Adrenal gland (tissue), 12 donors: Measurements from ENCODE around the gene WDFY4. TPM values are rescaled to one million over a fixed set of nuclear protein-coding genes. Genes with fewer than 3 reads are reported as not detected.

ENCODE experiments used
- DNase-seq, 7 donors: peaks; one replicate each; pipeline ENCODE4 v3.0.0-alpha.2; 2019 to 2020
- H3K27ac ChIP-seq, 5 donors: fragments of 200-600 bp; sonication (generic) in 4 of 5; 1 replicate in 3 of 5; 2 replicates in 2 of 5; pipeline versions ENCODE4 v1.5.1 to v1.8.0; 2016 to 2020; ENCODE audit warnings: mild to moderate bottlenecking in 1 of 5
- H3K27me3 ChIP-seq: fragments of 200-600 bp; 2 replicates; pipeline ENCODE4 v1.8.0; 2021
- H3K36me3 ChIP-seq, 2 donors: fragments of 200-600 bp; replicated peaks in 1 of 2; 1 replicate in 1 of 2; 2 replicates in 1 of 2; pipeline versions ENCODE4 v1.5.1 to v1.8.0; 2018 to 2022
- H3K4me1 ChIP-seq, 2 donors: fragments of 200-600 bp; replicated peaks in 1 of 2; 1 replicate in 1 of 2; 2 replicates in 1 of 2; pipeline versions ENCODE4 v1.5.1 to v1.8.0; 2018 to 2021
- H3K4me3 ChIP-seq, 4 donors: fragments of 200-600 bp; sonication (generic) in 3 of 4; one replicate each; pipeline ENCODE4 v1.5.1; 2016 to 2018
- H3K9me3 ChIP-seq, 3 donors: fragments of 200-600 bp; sonication (generic) in 1 of 3; replicated peaks in 1 of 3; 1 replicate in 2 of 3; 2 replicates in 1 of 3; pipeline versions ENCODE4 v1.5.1 to v1.8.0; 2016 to 2021
- POLR2A ChIP-seq, 2 donors: fragments of 450-650 bp; IDR thresholded peaks; one replicate each; pipeline ENCODE4 v1.6.1; 2017; ENCODE audit warnings: antibody characterized with exemption in 2 of 2, mild to moderate bottlenecking in 2 of 2, moderate library complexity in 1 of 2
- WGBS, 4 donors: extraction: QIAGEN DNeasy Blood & Tissue Kit in 2 of 4; methylation state at CpG; one replicate each; pipeline versions ENCODE4 v1.1.5 to v1.1.7; 2013 to 2017; 5-methylcytosine and 5-hydroxymethylcytosine counted together
- intact Hi-C, 2 donors: fragments of 100-400 bp; cut with DNase I; formaldehyde crosslinking; loops; one replicate each; pipeline versions ENCODE4 v1.14.1 to v1.15.0; 2022 to 2023
- polyA plus RNA-seq, 3 donors: library from polyadenylated mRNA; stranded (reverse); fragments of 200-250 nt in 2 of 3; fragments of 350-450 nt in 1 of 3; fragmentation: Illumina TruSeq in 1 of 3; extraction: RNeasy Lipid Tissue Mini Kit (QIAGEN cat#74804) in 1 of 3; gene quantifications; one replicate each; pipeline ENCODE4 v1.2.3, GENCODE V29; 2013 to 2014
- total RNA-seq, 9 donors: library from RNA; depleted of rRNA in 4 of 9; stranded (reverse); fragments of >200 nt in 4 of 9; fragments of 120-200 nt in 1 of 9; fragmentation: NEBNext Ultra II Directional in 1 of 9; extraction: Animal tissue kit (Norgen Biotek cat#: 25700) in 1 of 9; gene quantifications; one replicate each; pipeline versions ENCODE4 v1.1.0 to v1.2.4, GENCODE V29; 2013 to 2023
- TF ChIP-seq, protein P1 (sequence below), 6 experiments: fragments of 450-650 bp in 4 of 6; fragments of 200-600 bp in 2 of 6; sonication (generic) in 1 of 6; IDR thresholded peaks; 1 replicate in 5 of 6; 2 replicates in 1 of 6; pipeline versions ENCODE4 v1.5.1 to v1.8.0; 2016 to 2021; ENCODE audit warnings: antibody characterized with exemption in 6 of 6, mild to moderate bottlenecking in 2 of 6, moderate library complexity in 1 of 6
- donor health status: healthy with polysubstance abuse.
- donor health status: Bipolar disorder and iron deficiency.
- donor health status: DM: yes; HTN: yes; CAD: no.
- donor health status: DM: no; HTN: no; CAD: no.
- donor health status: DM: no; HTN: no; CAD: no.
- donor health status: DM: yes; HTN: yes; CAD: no.

WDFY4 gene
- total and polyA plus RNA-seq, 12 donors: 0.61 to 9.9 (median 5.7) TPM

DNA sequence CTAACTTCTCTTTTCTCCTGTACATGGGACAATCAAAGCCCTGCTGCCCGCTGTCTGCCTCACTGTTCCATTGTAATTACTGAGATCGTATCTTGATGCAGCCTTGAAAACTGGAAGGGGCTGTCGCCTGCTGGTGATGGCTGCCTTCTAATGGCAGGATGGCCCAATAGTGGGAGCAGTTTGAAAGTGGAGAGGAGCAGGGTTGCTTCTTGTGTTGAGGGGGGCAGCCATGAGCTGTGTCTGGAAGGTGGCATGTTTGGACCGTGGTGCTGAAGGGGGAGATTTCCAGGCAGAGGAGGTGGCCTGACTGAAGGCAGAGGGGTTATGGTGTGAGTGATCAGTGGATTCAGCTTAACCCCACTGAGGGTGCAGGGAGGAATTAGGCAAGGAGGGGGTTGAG is 8.1 kb downstream of the WDFY4 start:
- H3K27me3 ChIP-seq: no peaks in the 10 kb centered on the region
- H3K9me3 ChIP-seq: no peaks in the 10 kb centered on the region
- no peak overlapping the region for H3K27ac ChIP-seq
- intact Hi-C loops: no loop called here
- DNase-seq: no peak
- H3K36me3 ChIP-seq: no peaks in the 10 kb centered on the region
- TF ChIP-seq POLR2A (IDR thresholded peaks at IDR 0.05): no peak
- TF ChIP-seq, protein P1, sequence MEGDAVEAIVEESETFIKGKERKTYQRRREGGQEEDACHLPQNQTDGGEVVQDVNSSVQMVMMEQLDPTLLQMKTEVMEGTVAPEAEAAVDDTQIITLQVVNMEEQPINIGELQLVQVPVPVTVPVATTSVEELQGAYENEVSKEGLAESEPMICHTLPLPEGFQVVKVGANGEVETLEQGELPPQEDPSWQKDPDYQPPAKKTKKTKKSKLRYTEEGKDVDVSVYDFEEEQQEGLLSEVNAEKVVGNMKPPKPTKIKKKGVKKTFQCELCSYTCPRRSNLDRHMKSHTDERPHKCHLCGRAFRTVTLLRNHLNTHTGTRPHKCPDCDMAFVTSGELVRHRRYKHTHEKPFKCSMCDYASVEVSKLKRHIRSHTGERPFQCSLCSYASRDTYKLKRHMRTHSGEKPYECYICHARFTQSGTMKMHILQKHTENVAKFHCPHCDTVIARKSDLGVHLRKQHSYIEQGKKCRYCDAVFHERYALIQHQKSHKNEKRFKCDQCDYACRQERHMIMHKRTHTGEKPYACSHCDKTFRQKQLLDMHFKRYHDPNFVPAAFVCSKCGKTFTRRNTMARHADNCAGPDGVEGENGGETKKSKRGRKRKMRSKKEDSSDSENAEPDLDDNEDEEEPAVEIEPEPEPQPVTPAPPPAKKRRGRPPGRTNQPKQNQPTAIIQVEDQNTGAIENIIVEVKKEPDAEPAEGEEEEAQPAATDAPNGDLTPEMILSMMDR (IDR thresholded peaks at IDR 0.05): no peak
- H3K4me1 ChIP-seq: no peaks in the 10 kb centered on the region
- WGBS, 4 donors: 85 to 92% (median 88%) methylated on average over 4 of the region's 4 CpGs
- H3K4me3 ChIP-seq: no peak overlapping the region

DNA sequence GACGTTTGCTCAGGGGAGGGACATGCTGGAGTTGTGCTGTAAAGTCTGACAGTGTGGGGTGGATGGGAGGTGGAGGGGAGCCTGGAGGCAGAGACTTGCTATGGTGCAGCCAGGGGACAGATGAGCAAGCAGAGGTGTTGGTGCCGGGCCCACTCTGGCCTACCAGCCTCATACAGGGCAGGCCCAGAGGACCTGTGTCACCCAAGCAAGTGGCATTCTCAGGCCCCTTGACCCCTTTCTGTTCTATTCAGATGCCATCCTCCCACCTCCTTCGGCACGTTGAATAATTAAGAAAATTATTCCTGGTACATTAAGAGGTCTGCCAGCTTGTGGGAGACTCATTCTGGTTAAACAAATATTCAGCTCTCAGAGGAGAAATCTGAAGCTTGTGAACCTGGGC is 8.5 kb downstream of the WDFY4 start:
- no peaks in the 10 kb centered on the region for H3K27me3 ChIP-seq
- intact Hi-C loops: no loop called here
- no peak overlapping the region for H3K27ac ChIP-seq
- WGBS, 4 donors: 62 to 80% (median 74%) methylated on average over 4 of the region's 4 CpGs
- H3K36me3 ChIP-seq: no peaks in the 10 kb centered on the region
- H3K9me3 ChIP-seq: no peaks in the 10 kb centered on the region
- DNase-seq: no peak
- H3K4me1 ChIP-seq: no peaks in the 10 kb centered on the region
- TF ChIP-seq POLR2A (IDR thresholded peaks at IDR 0.05): no peak
- TF ChIP-seq, protein P1 (IDR thresholded peaks at IDR 0.05): no peak
- no peak overlapping the region for H3K4me3 ChIP-seq

DNA sequence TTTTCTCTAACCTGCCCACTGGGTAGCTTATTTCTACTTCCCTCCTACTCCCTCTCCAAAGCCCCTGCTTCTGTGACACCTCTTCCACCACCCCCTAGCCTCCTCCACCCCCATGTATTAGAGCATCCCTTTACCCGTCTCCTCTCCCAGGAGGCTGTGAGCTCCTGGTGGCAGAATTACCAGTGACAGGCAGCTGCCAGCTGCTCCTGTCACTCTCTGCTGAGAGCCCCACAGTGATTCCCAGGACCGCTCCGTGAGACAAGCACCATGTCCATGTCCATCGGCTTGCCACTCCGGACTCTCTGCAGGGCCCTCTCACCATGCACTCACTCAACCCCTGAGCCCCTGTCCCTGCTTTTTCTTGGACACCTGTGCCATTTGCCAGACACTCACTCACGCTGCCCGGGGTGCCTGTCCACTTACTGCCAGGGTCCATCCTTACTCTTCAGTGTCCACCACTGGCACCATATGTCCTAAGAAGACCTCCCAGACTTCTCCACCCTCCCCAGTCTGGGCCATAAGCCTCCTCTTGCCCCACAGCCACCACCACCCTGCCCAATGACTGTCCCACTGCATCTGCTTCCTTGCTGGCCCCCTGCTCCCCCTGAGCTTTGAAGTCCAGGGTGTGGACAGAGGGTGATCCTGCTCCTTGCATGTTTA is 9.8 kb downstream of the WDFY4 start:
- no peaks in the 10 kb centered on the region for H3K4me1 ChIP-seq
- TF ChIP-seq POLR2A (IDR thresholded peaks at IDR 0.05): no peak
- TF ChIP-seq, protein P1 (IDR thresholded peaks at IDR 0.05): no peak
- no peak for DNase-seq
- intact Hi-C loops: no loop called here
- H3K36me3 ChIP-seq: no peaks in the 10 kb centered on the region
- H3K27ac ChIP-seq: no peak overlapping the region
- no peak overlapping the region for H3K4me3 ChIP-seq
- no peaks in the 10 kb centered on the region for H3K9me3 ChIP-seq
- H3K27me3 ChIP-seq: no peaks in the 10 kb centered on the region
- WGBS, 4 donors: 85 to 90% (median 86%) methylated on average over 7 of the region's 7 CpGs

DNA sequence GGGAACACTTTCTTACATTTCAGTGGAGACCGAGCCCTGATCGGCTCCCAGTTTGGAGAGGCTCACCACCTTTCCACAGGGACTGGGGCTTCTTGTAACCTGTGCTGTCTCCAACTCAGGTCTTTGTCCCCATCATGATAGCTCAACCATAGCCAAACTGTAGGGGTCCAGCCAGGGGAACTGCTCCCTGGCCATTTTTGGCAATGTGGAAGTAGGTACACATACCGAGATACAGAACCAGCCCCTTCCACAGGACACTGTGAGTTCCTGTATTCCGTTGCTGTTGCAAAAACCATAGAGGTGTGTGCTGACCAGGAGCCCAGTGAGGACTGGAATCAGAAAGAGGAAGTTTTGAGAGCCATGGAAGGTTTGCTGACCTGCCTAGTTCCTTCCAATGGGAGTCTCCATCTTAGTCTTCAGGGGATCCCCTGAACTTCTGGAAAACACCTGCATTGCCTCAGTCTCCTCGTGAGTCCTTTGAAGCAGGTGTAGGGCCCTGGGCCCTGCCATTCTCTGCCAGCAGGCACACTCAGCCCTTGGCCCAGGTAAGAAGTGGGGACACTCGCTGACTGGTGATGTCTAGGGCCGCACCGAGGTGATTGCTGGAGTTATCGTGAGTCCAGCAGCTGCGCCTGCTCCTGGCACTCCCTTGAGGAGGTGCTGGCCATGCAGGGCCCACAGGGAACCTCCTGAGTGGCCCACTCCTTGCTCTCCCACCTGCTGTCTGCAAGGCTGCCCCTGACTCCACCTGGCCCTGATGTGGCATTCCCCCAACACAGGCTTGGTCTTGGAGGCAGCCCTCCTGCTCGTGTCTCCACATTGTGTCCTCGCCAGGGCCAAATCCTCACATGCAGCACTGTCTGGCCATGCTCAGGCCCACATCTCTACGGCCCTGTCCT is 11.2 kb downstream of the WDFY4 start:
- no peak overlapping the region for H3K27ac ChIP-seq
- intact Hi-C loops: no loop called here

More for the DNA sequence above, 11.2 kb downstream of the WDFY4 start:
- no peaks in the 10 kb centered on the region for H3K4me1 ChIP-seq
- H3K36me3 ChIP-seq: no peaks in the 10 kb centered on the region
- WGBS, 4 donors: 77 to 89% (median 85%) methylated on average over 4 to 13 of the region's 13 CpGs
- TF ChIP-seq POLR2A (IDR thresholded peaks at IDR 0.05): no peak
- TF ChIP-seq, protein P1 (IDR thresholded peaks at IDR 0.05): no peak
- no peaks in the 10 kb centered on the region for H3K9me3 ChIP-seq
- H3K4me3 ChIP-seq: no peak overlapping the region
- H3K27me3 ChIP-seq: no peaks in the 10 kb centered on the region
- DNase-seq: no peak
